T-helper 17 cell (primary cell): ENCODE data around the gene ALG14. TPM values are rescaled to one million over a fixed set of nuclear protein-coding genes. Genes with fewer than 3 reads are reported as not detected.

ENCODE experiments used
- ATAC-seq: fragments of 150-1000 bp; cut with Tn5 transposase; 2 replicates; pipeline ENCODE4 v1.10.0; 2021; ENCODE audit warnings: mild to moderate bottlenecking, moderate library complexity
- DNase-seq, 3 donors: peaks; one replicate each; pipeline versions ENCODE4 v3.0.0 to v3.0.0-alpha.2; 2020 to 2021
- H3K9me3 ChIP-seq: one replicate; pipeline ENCODE4 v1.7.0; 2013; ENCODE audit warnings: low read length, mild to moderate bottlenecking; ENCODE audit not compliant: control insufficient read depth, poor library complexity, severe bottlenecking
- H3K27ac Mint-ChIP-seq: one replicate; pipeline ENCODE4 v1.8.0; 2022; ENCODE audit warnings: mild to moderate bottlenecking, moderate library complexity, mixed read lengths
- H3K27me3 Mint-ChIP-seq: one replicate; pipeline ENCODE4 v1.8.0; 2022; ENCODE audit warnings: mixed read lengths
- H3K36me3 Mint-ChIP-seq: one replicate; pipeline ENCODE4 v1.8.0; 2022; ENCODE audit warnings: low read depth, mixed read lengths
- H3K4me1 Mint-ChIP-seq: one replicate; pipeline ENCODE4 v1.8.0; 2022; ENCODE audit warnings: mild to moderate bottlenecking, mixed read lengths
- H3K4me3 Mint-ChIP-seq: one replicate; pipeline ENCODE4 v1.8.0; 2022; ENCODE audit warnings: mild to moderate bottlenecking, moderate library complexity, mixed read lengths
- total RNA-seq, 4 donors: library from RNA in 2 of 4; stranded (reverse) in 2 of 4; gene quantifications; one replicate each; pipeline ENCODE4 v1.2.3 and lab custom pipeline; 2022 to 2026

The ALG14 gene
- total RNA-seq, 2 donors from 2014 or later = 1.5 to 1.8 TPM

DNA sequence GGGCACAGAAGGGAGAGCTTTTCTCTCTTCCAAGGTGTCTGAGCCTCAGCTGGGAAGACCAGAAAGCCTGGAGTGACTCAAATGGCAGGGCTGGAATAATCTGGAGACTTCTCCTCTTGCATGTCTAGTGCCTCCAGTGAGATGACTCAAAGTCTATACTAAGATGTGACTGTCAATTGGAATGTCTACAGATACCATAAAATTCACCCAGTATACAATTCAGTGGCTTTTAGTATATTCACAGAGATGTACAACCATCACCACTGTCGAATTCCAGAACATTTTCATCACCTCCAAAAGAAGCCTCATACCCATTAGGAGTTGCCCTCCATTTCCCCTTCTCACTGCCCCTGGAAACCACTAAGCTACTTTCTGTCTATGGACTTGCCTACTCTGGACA lies 97.9 kb downstream of the ALG14 start:
- DNase-seq = no peak
- no peak for ATAC-seq
- Mint-ChIP-seq H3K36me3 (peaks cover 4% of the 10 kb centered on the region), H3K27me3 (no peaks in the 10 kb centered on the region), H3K4me1 (peaks cover 4% of the 10 kb centered on the region), H3K4me3 (no peak overlapping the region), H3K27ac (no peak overlapping the region)
- no peaks in the 10 kb centered on the region for H3K9me3 ChIP-seq

DNA sequence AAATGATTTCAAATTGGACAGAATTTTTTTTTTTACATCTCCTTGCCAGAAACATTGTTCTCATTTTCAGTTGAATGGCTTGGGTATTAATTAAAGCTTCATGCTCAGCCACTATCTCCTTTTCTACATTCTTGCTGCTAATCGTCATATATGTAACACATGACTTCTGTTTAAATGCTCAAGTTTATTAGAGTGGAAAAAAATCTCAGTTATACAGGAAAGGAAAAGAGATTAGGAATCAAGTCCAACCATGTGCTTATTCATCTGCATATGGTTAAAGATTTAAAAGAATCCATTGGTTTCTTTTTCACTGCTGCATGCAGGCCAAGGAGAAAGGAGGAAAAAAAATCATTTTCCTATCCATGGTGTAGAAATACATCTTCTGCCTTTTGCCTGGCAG lies 98.5 kb downstream of the ALG14 start:
- Mint-ChIP-seq H3K4me1 (no peaks in the 10 kb centered on the region), H3K27ac (no peak overlapping the region), H3K4me3 (no peak overlapping the region), H3K36me3 (peaks cover under 1% of the 10 kb centered on the region), H3K27me3 (peaks cover 3% of the 10 kb centered on the region)
- DNase-seq (no peak), ATAC-seq (no peak)
- H3K9me3 ChIP-seq = no peaks in the 10 kb centered on the region

DNA sequence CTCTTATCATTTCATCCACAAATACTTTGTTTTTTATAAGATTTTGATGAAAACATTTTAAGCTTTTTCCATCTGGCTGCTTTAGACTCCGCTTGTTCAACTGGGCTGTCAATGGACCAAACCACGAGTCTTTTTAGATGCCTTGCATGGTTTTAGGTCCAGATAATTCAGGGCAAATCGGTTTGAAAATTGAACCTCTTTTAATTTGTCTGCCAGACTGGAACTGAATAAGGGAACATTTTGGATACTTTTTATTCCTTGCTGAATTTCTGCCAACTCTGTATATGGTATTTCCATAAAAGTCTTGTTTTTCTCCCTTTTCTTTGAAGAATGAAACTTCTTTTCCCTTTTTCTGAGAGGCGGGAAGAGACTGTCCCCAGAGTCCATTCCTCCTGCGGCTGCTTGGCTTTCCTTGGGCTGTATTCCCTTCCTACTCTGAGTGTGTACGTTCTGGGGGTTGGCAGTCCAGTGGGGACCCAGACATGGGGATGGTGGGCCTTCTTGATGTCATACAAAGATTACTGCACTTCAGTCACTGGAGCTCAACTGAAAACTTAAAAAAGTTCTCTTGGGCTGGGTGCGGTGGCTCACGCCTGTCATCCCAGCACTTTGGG lies 99.3 kb downstream of the ALG14 start:
- DNase-seq (no peak), ATAC-seq (no peak)
- Mint-ChIP-seq H3K4me3 (no peak overlapping the region), H3K36me3 (no peaks in the 10 kb centered on the region), H3K27me3 (peaks cover 5% of the 10 kb centered on the region), H3K27ac (no peak overlapping the region), H3K4me1 (no peaks in the 10 kb centered on the region)
- H3K9me3 ChIP-seq = no peaks in the 10 kb centered on the region

DNA sequence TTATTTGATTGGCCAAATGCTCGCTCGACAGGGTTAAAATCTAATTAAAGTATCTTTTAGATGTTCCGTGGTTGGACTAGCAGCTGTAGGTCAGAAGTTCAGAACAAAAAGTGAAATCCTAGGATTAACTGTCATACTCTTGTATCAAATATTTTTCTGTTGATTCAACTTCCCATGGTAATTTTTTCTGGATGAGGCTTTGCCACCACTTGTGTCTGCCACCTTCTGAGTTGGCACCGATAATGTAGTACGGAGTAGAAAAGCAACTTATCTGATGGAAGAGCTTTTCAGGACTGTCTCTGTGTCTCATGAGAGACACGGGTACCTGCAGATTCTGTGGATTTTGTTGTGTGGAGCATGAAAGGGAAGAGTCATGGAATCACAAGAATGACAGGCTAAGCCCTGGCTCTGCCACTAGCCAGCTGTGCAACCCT lies 101.2 kb downstream of the ALG14 start:
- no peaks in the 10 kb centered on the region for H3K9me3 ChIP-seq
- Mint-ChIP-seq H3K4me3 (no peak overlapping the region), H3K27ac (no peak overlapping the region), H3K4me1 (no peaks in the 10 kb centered on the region), H3K27me3 (peaks cover 5% of the 10 kb centered on the region), H3K36me3 (no peaks in the 10 kb centered on the region)
- no peak for ATAC-seq
- DNase-seq = no peak

DNA sequence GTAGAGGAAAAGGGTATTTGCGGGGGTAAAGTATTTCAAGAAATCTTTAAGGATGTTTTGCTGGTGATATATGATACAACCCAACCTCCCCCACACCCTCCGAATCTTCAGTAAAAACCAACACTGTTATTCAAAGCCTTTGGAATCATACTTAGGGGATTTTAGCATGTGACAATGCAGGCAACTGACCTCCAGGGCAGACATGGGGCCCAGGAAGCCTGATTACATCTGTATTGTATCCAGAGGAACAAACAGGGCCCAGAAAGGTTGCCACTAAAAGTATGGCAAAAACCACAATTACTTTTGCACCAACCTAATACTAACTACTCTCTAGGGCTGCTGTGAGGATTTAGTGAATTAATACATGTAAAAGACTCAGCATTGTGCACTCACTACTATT lies 102.0 kb downstream of the ALG14 start:
- Mint-ChIP-seq H3K27ac (no peak overlapping the region), H3K36me3 (no peaks in the 10 kb centered on the region), H3K4me1 (no peaks in the 10 kb centered on the region), H3K27me3 (peaks cover 5% of the 10 kb centered on the region), H3K4me3 (no peak overlapping the region)
- no peaks in the 10 kb centered on the region for H3K9me3 ChIP-seq
- no peak for DNase-seq
- no peak for ATAC-seq

DNA sequence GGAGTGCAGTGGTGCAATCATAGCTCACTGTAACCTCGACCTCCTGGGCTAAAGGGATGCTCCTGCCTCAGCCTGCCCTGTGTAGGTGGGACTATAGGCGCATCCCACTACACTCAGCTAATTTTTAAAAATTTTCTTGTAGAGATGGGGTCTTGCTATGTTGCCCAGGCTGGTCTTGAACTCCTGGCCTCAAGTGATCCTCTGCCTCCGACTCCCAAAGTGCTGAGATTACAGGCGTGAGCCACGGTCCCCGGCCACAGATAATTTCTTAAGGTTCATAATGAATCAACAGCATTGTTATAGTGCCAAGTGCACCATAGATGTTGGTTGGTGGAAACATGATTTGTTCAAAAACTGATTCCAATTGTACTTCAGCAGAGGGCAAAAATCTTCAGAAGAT lies 103.6 kb downstream of the ALG14 start:
- Mint-ChIP-seq H3K36me3 (no peaks in the 10 kb centered on the region), H3K27me3 (peaks cover 5% of the 10 kb centered on the region), H3K27ac (no peak overlapping the region), H3K4me3 (no peak overlapping the region), H3K4me1 (no peaks in the 10 kb centered on the region)
- no peaks in the 10 kb centered on the region for H3K9me3 ChIP-seq
- ATAC-seq (no peak), DNase-seq (no peak)

DNA sequence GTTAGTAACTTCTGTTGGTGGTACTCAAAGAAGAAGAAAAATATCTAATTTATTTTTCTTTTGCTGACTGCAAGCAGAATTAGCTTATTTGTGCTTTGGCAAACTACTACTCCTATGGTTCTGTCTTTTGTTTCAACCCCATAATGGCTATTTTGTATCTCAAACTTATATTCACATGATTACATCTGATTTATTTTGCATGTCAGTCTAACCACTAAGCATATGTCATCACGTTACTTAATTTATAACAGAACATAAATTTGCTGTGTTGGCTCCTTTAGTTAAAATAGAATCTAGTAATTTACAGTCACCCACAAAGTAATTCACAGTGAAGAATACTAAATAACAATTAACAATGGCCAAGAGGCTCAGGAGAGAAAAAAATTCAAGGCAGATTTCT lies 106.7 kb downstream of the ALG14 start:
- Mint-ChIP-seq H3K36me3 (no peaks in the 10 kb centered on the region), H3K27me3 (peaks cover 5% of the 10 kb centered on the region), H3K4me3 (no peak overlapping the region), H3K27ac (no peak overlapping the region), H3K4me1 (peaks cover 6% of the 10 kb centered on the region)
- ATAC-seq = no peak
- H3K9me3 ChIP-seq = no peaks in the 10 kb centered on the region
- no peak for DNase-seq

DNA sequence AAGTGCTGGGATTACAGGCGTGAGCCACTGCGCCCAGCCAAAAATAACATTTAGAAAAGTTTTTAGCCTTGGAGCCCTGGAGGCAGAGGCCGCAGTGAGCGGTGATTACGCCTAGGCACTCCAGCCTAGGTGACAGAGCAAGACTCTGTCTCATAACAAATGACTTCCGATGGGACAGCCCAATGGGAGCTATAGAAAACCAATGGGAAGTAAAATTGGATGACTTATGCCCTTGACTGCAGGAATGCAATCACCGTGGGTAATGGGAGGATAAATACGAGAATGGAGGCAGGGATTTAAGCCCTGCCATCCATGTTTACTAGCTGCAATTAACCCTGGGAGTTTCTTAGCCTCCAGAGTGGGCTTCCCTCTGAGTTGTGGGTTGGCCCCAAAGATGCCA lies 108.9 kb downstream of the ALG14 start:
- Mint-ChIP-seq H3K4me3 (peak overlapping the region; percentile 74), H3K4me1 (peaks cover 6% of the 10 kb centered on the region), H3K27me3 (no peaks in the 10 kb centered on the region), H3K36me3 (no peaks in the 10 kb centered on the region), H3K27ac (no peak overlapping the region)
- no peak for DNase-seq
- ATAC-seq = no peak
- no peaks in the 10 kb centered on the region for H3K9me3 ChIP-seq

DNA sequence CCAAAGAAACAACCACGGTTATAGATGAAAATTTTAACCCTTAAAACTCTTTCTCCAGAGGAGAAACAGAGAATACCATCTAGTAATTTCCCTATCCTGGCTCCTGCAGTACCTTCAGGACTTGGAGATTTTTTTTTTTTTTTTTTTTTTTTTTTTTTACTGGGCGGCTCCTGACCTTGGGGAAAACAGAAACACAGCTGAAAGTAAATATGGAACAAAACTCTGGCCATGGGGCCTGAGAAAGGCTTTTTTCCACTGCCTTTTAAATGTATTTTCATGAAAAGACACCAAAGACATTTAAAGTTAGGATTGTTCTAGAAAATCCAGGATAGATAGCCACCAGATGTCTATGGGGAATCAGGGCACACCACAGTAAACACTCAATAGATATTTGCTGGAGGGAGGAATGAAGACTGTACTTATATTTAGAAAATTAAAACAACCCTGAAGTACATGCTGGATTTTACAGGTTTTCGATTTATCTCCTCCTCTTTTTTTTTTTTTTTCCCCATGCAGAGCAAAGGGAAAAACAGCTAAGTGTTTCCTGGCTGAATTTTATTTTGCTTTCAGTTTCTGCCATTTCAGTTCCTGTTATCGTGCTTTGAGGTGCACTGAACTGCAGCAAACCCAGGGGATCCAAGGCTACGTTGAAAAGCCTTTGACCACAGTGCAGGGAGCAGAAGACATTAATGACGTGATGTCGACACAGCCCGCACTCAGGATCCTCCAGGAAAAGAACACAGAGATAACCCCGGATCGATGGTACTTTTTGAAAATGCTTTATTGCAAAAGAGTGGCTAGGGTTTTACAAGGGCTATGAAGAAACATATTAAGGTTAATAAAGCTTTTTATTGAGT lies 110.1 kb downstream of the ALG14 start:
- Mint-ChIP-seq H3K27ac (peak overlapping the region; percentile 95), H3K4me3 (peak overlapping the region; percentile 89), H3K36me3 (no peaks in the 10 kb centered on the region), H3K27me3 (no peaks in the 10 kb centered on the region), H3K4me1 (peaks cover 6% of the 10 kb centered on the region)
- no peak for DNase-seq
- no peaks in the 10 kb centered on the region for H3K9me3 ChIP-seq
- ATAC-seq = peak; percentile 60

DNA sequence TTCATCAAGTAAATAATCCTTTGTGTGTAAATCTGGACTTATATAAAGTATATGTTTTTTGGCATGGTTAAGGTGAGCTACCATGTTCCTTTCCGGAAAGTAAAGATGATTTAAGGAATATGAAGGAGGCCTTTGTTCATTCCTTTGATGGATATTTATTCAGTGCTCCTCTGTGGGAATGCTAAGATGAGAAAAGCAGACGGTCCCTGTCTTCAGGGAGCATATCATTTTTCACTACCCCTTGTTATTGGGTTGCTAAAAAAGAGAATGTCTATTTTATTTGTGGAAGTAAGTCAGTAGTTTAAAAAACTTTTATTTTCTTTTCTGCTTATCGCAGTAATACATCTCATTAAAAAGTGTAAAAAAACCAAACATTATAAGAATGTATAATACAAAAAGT lies 110.8 kb downstream of the ALG14 start:
- Mint-ChIP-seq H3K4me3 (peak overlapping the region; percentile 50), H3K27me3 (no peaks in the 10 kb centered on the region), H3K27ac (peak overlapping the region; percentile 95), H3K36me3 (no peaks in the 10 kb centered on the region), H3K4me1 (peaks cover 6% of the 10 kb centered on the region)
- no peaks in the 10 kb centered on the region for H3K9me3 ChIP-seq
- ATAC-seq = no peak
- no peak for DNase-seq

DNA sequence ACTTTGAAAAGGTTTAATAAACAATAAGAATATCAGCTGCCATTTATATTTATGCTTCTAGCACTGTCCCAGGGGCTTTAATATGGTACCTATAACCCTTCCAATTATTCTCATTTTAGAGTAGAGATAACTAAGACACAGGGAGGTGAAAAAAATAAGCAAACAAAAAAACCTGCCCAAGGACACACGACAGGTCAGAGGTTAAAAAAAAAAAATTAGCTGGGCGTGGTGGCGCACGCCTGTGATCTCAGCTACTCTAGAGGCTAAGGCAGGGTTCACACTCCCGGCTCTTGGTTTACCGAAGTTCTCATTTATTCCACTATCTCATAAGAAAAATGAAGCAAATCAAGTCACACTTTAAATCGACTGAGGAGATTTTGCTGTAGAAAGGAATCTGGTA lies 111.2 kb downstream of the ALG14 start:
- peaks cover 6% of the 10 kb centered on the region for H3K4me1 Mint-ChIP-seq
- H3K4me3 Mint-ChIP-seq = peak overlapping the region; percentile 50
- no peak for ATAC-seq
- no peaks in the 10 kb centered on the region for H3K27me3 Mint-ChIP-seq
- H3K36me3 Mint-ChIP-seq = no peaks in the 10 kb centered on the region
- H3K9me3 ChIP-seq = no peaks in the 10 kb centered on the region
- peak overlapping the region; percentile 95 for H3K27ac Mint-ChIP-seq
- no peak for DNase-seq

DNA sequence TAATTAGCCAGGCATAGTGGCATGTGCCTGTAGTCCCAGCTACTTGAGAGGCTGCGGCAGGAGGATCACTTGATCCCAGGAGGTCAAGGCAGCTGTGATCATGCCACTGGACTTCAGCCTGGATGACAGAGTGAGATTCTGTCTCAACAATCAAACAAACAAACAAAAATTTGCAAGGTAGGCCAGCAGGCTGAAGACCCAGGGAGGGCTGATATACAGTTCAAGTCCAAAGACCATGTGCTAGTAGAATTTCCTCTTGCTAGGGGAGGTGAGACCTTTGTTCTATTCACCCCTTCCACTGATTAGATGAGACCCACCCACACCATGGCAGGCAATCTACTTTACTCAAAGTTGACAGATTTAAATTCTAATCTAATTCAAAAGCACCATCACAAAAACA lies 114.7 kb downstream of the ALG14 start:
- ATAC-seq (no peak), DNase-seq (no peak)
- no peak overlapping the region for H3K27ac Mint-ChIP-seq
- no peaks in the 10 kb centered on the region for H3K36me3 Mint-ChIP-seq
- H3K27me3 Mint-ChIP-seq = peaks cover 6% of the 10 kb centered on the region
- peaks cover 6% of the 10 kb centered on the region for H3K4me1 Mint-ChIP-seq
- no peaks in the 10 kb centered on the region for H3K9me3 ChIP-seq
- peak overlapping the region; percentile 0 for H3K4me3 Mint-ChIP-seq

DNA sequence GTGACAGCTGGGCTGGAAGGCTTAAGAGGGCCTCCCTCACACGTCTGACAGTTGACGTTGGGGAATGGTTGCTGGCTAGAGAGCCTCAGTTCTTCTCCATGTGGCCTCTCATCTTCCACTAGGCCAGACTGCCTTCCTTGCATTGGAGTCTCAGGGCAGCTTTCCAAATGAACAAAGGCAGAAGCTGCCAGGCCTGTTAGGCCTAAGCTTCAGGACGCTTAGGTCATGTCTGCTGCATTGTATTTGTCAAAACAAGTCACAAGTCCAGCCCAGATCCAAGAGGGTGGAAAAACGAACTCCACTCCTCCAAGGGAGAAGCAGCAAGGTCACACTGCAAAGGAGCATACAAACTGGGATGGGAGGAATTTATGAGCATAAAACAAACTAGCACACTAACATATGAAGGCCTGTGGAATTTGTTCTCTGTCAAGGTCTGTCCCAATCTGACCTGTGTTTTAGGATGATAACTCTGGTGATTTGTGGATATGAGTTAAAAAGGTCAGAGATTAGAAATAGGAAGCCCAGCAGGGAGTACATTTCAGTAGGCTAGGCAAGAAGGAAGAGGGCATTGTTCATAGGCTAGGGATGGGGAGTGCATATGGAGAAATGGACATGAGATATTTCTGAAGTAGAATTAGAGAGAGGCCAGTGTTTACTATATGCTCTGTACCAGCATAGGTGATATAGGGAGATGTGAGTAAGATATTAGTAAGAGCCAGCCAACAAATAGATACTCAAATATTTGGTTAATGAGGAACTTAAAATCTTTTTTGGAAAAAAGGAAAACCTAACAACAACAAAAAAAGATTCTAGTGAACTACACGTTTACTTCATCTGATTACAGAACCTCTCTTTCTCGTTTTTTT lies 116.8 kb downstream of the ALG14 start:
- no peak for DNase-seq
- Mint-ChIP-seq H3K4me3 (no peak overlapping the region), H3K36me3 (no peaks in the 10 kb centered on the region)

More for the DNA sequence above, 116.8 kb downstream of the ALG14 start:
- no peaks in the 10 kb centered on the region for H3K9me3 ChIP-seq
- Mint-ChIP-seq H3K4me1 (no peaks in the 10 kb centered on the region), H3K27ac (no peak overlapping the region), H3K27me3 (peaks cover 6% of the 10 kb centered on the region)
- no peak for ATAC-seq
